ENCODE data around the gene ZNF580. TPM values are rescaled to one million over a fixed set of nuclear protein-coding genes. Genes with fewer than 3 reads are reported as not detected.

The ZNF580 gene
- total and polyA plus RNA-seq, 11 donors = 8.2 to 41.5 (median 21.1) TPM

GRCh38 chr19:55597501-55597921, 43.3 kb upstream of the ZNF580 start:
- intact Hi-C loops (cut with DNase I) = loop anchor here in 4 of 10 donors (5.0 to 10.0 kb wide), 4 partner anchors 35 to 83 kb away; partner anchors contain the start of gene SBK3 (in 2 of the 4)
- H3K9me3 ChIP-seq = no peaks in the 10 kb centered on the region
- peaks cover 0 to 18% (median 8%) of the 10 kb centered on the region in 12 donors for H3K4me1 ChIP-seq
- H3K36me3 ChIP-seq = peaks cover 0 to 49% (median 29%) of the 10 kb centered on the region in 9 donors
- H3K27me3 ChIP-seq = no peaks in the 10 kb centered on the region
- WGBS, 4 donors = 96 to 97% (median 97%) methylated on average over 30 of the region's 30 CpGs
- no peak for ATAC-seq
- H3K4me3 ChIP-seq = no peak overlapping the region
- TF ChIP-seq POLR2A (IDR thresholded peaks at IDR 0.05) = no peak
- TF ChIP-seq CTCF (IDR thresholded peaks at IDR 0.05) = no peak
- DNase-seq = no peak
- H3K27ac ChIP-seq = no peak overlapping the region

- no peak overlapping the region for H3K4me3 ChIP-seq
- 85 to 90% (median 88%) methylated on average over 9 of the region's 9 CpGs for WGBS, 4 donors
- TF ChIP-seq CTCF (IDR thresholded peaks at IDR 0.05) = no peak
- peaks cover 0 to 18% (median 8%) of the 10 kb centered on the region in 12 donors for H3K4me1 ChIP-seq
- intact Hi-C loops (cut with DNase I) = loop anchor here in 5 of 10 donors (2.0 to 10.0 kb wide), 5 partner anchors 34 to 83 kb away; partner anchors contain the start of gene SBK3 (in 2 of the 5)
- H3K9me3 ChIP-seq = no peaks in the 10 kb centered on the region
- H3K27me3 ChIP-seq = no peaks in the 10 kb centered on the region
- DNase-seq = no peak
- peak overlapping the region in 4 of 12 donors; percentile 99 to 100 (median 99) for H3K27ac ChIP-seq
- no peak for ATAC-seq
- H3K36me3 ChIP-seq = peaks cover 0 to 49% (median 29%) of the 10 kb centered on the region in 9 donors
These were observed 42.8 kb upstream of the ZNF580 start for GRCh38 chr19:55598034-55598433.

DNA sequence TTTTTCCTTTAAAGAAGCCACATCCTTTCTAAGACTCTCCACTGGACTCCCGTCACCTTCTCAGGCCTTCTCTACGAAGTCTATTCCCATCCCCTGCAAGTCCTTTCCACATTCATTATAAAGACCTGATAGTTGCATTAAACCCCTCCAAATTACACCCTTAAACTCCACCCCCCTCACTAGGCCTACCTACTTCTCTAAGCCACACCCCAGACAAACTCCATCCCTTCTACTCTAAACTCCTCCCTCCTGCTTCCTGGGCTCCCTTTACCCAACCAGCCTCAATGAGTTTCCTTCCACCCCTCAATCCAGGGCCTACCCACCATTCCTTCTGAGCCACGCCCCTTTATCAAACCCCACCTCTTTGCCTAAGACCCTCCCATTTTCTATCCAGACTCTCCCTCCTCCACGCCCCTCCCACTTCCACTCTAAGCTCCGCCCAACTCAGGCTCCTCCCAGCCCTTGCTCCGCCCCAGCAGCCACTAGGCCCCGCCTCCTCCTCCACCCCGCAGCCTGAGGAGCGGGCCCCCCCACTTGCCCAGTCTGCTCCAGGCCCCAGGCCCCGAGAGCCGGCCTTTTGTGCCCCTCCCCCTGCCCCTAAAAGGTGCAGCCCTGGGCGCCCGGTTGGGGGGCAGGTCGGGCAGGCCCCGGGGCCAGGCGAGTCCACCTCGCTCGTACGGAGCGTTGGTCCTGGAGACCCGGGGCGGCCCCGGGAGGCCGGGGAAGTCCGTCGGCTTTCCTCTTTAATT, 41.9 kb upstream of the ZNF580 start:
- peak overlapping the region; percentile 62 to 99 (median 86) for H3K4me3 ChIP-seq
- ATAC-seq (peak; percentile 70 to 86 (median 84)), DNase-seq (peak; percentile 92 to 96 (median 93))
- H3K27ac ChIP-seq = peak overlapping the region; percentile 92 to 100 (median 99)
- no peaks in the 10 kb centered on the region for H3K9me3 ChIP-seq
- peaks cover 0 to 20% (median 8%) of the 10 kb centered on the region in 12 donors for H3K4me1 ChIP-seq
- peak in 1 of 2 donors; percentile 58 for TF ChIP-seq POLR2A (IDR thresholded peaks at IDR 0.05)
- no peak for TF ChIP-seq CTCF (IDR thresholded peaks at IDR 0.05)
- intact Hi-C loops (cut with DNase I) = loop anchor here in 5 of 10 donors (2.0 to 10.0 kb wide), 5 partner anchors 33 to 84 kb away; partner anchors contain the start of gene SBK3 (in 2 of the 5)
- H3K36me3 ChIP-seq = peaks cover 0 to 40% (median 29%) of the 10 kb centered on the region in 9 donors
- WGBS, 4 donors = 6 to 8% (median 6%) methylated on average over 24 to 26 of the region's 26 CpGs
- no peaks in the 10 kb centered on the region for H3K27me3 ChIP-seq

DNA sequence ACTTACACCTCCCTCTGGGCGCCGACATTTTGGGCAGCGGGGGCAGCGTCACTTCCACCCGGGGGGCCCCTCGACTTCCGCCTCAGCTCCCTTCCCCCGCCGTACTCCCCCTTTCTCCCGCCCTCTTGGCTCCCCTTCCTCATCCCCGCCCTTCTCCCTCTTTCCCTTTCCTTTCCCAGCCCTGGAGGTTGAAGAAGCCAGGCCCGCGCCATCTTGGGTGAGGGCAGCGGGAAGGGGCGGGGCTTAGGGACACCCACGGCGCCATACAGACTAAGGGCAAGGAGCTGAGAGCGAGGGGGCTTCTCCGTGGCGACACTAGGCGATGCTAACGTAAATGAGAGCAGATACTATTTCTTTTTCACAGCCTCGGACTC, 41.3 kb upstream of the ZNF580 start, which contains the start of gene FIZ1:
TSS of gene FIZ1 (minus strand) at position 50 of the 374 bp plus-strand sequence. CDS start 1,652 bp downstream, outside the sequence.
- Histone ChIP-seq H3K4me3 (peak within 1 kb of the TSS; percentile 62 to 99 (median 86)), H3K27ac (peak within 1 kb of the TSS; percentile 92 to 100 (median 99)), H3K9me3 (no peaks in the 10 kb centered on the region), H3K4me1 (peaks cover 0 to 25% (median 12%) of the 10 kb centered on the region in 12 donors), H3K36me3 (peaks cover 0 to 38% (median 29%) of the 10 kb centered on the region in 9 donors), H3K27me3 (no peaks in the 10 kb centered on the region)
- intact Hi-C loops (cut with DNase I) = loop anchor here in 5 of 10 donors (2.0 to 10.0 kb wide), 5 partner anchors 33 to 85 kb away; partner anchors contain the start of gene SBK3 (in 2 of the 5)
- WGBS, 4 donors = 0 to 1% (median 0%) methylated on average over 23 of the region's 23 CpGs
- peak; percentile 98 to 99 (median 99) for DNase-seq
- TF ChIP-seq POLR2A (IDR thresholded peaks at IDR 0.05) (no peak), CTCF (IDR thresholded peaks at IDR 0.05) (no peak)
- peak; percentile 87 to 96 (median 94) for ATAC-seq

Data from heart left ventricle (tissue), 16 donors.